ENCODE data around the gene PITX2.
"Not testable (repeated sequence)": the region's sequence is repeated elsewhere in the genome, so short reads cannot be mapped to it uniquely, and the experiment has no call there.

PITX2 gene

DNA sequence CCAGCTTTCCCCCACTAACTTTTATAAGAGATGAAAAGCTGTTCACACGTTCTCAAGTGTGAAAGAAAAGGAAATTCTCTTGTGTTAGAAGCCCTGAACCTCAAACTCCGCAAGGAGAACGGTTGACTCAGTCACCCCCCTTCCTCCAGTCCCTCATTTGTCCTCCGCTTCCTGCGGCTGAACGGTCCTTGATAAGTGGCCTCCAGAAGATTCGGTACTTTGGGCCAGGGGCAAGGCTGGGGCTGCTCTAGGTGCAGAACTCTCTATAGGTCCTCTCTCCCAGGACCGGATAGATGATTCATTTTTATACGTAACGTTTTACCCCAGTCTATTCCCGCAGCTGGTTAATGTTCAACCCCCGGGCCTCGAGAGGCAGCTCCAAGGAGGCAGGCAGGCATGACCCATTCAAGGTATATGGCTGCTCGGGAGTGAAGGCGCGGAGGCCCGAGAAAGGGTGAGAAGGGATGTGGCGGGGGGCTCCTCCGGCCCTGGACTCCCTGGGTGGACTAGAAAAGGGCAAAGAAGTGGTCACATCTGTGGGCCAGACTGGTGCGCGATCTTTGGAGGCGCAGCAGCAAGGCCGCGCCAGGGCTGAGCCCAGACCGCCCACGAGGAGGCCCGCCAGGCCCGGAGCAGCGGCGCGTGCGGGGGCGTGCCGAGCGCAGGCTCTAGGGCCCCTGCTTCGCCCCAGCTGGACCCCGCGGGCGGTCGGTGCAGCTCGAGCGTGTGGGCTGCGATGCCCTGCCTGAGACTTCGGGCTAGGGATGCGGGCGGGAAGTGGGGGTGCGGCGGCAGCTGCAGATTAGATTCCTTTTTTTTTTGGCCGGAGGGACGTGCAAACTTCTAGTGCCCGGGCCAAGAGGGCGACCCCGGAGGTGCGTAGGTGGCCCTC, 11.7 kb downstream of the PITX2 start:
- DNase-seq (ENCODE audit: low read depth), result no peak

DNA sequence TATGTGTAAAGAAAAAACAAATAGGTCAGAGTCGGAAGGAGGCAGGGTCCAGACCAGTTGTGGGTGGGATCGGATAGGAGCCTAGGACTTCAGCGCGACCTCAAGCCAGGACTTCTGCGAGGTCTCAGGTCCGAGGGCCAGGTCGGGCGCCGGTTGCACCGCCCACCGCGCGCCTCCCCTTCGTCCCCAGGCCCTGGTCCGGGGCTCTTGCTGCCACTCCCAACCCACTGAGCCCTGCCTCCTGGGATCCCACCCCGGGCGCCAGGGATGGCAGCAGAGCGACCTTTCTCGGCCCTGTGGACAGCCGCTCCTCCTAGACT, 12.3 kb downstream of the PITX2 start:
- DNase-seq (ENCODE audit: low read depth), result no peak

DNA sequence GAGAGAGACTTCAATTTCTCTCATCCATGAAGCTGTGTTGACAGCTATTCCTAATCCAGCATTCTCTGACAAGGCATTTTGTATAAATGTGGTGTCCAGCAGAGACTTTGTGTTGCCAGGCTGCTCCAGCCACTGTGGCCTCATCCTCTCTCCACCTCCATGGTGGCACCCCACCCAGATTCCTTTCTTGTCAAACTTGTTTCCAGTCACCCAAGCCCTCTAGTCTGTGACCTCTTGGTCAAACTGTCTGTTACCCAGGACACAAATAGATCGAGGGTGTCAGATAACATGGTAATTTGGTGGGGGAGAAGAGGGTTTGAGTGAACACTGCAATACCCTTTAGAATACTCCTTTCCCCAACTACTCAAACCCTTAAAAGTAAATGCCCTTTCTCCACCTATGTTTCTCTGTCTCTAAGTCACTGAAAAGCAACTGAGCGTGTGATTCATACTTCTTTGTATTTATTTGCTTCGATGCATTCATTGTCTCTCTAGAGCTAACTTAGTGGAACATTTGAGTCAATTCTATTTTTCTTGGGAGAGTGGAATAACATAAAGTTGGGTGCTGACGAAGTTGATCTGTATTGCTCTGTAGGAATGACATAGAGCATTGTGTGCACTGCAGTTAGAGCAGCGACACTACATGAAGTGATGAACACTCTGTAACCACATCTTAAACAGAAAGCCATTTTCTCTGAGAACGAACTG, 13.7 kb downstream of the PITX2 start:
- DNase-seq (ENCODE audit: low read depth), result no peak

DNA sequence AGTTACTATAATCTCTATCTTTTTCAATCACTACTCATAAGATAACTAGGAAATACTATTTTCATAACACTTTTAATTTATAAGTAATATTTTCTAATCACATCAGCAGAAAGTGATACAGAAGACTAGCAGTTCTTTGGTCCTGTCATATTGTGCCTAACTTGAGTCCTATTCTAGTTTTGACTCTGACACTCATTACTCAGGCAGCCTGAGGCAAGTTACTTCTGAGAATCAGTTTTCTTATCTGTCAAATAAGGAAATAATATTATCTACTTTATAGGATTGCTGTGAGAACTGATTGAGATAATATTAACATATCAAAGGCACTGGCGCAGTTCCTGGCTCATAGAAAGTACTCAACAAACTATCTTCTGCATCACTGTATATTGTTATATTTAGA, 17.8 kb downstream of the PITX2 start:
- DNase-seq (ENCODE audit: low read depth), result no peak

DNA sequence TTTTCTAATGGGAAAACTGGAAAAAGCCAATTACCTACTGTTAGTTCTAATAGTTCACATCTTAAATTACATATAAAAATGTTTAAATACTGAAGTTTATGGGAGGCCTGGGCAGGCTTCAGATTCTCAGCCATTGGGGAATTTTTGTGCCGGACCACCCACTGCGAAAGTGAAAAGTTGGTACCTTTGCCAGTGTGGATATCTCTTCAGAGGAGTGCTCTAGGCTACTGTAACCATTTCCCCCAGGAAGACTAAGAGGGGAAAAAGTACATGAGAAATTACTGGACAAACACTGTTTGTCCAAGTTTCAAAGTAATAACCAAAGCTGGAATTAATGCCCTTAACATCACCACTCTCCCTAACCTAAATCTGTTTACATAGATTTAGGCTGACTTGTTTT, 20.8 kb downstream of the PITX2 start:
- no peak for DNase-seq (ENCODE audit: low read depth)

DNA sequence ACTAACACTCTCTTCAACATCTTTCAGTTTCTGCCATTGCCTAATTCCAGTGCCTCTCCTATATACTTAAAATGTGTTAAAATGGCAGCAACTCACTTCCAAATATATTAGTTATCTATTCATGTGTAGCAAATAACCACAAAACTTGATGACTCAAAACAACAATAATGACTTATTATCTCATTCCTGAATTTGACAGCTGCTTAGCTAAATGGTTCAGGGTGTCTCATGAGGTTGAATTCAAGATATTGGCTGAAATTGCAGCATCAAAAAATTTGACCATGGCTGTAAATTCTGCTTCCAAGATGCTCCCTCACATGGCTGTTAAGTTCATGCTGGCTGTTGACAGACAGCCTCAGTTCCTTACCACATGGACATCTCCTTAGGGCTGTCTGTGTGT, 25.3 kb downstream of the PITX2 start:
- DNase-seq (ENCODE audit: low read depth), result no peak

DNA sequence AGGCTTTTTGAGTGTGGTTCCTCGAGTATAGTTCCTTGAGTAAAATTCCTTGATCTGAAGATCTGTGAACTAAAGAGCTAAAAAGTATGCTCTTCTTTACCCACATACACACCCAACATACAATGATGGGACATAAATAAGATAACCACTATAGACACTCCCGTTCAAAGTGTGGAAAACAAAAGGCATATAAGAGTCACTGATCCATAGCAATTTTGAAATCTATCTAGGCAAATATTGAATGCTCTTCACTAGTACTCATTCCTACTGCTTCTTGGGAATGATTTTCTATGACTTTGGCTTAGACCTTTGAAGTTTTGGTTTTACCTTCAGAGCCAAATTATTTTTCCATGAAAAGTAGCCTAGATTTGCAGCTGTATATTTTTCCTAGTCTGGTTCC, 26.4 kb downstream of the PITX2 start:
- DNase-seq (ENCODE audit: low read depth), result no peak

GRCh38 chr4:110595583-110595982, 27.3 kb downstream of the PITX2 start:
- no peak for DNase-seq (ENCODE audit: low read depth)

- DNase-seq (ENCODE audit: low read depth), result no peak
Measured at GRCh38 chr4:110589297-110589696, 33.6 kb downstream of the PITX2 start.

GRCh38 chr4:110587666-110588285, 35.1 kb downstream of the PITX2 start:
- no peak for DNase-seq (ENCODE audit: low read depth)

DNA sequence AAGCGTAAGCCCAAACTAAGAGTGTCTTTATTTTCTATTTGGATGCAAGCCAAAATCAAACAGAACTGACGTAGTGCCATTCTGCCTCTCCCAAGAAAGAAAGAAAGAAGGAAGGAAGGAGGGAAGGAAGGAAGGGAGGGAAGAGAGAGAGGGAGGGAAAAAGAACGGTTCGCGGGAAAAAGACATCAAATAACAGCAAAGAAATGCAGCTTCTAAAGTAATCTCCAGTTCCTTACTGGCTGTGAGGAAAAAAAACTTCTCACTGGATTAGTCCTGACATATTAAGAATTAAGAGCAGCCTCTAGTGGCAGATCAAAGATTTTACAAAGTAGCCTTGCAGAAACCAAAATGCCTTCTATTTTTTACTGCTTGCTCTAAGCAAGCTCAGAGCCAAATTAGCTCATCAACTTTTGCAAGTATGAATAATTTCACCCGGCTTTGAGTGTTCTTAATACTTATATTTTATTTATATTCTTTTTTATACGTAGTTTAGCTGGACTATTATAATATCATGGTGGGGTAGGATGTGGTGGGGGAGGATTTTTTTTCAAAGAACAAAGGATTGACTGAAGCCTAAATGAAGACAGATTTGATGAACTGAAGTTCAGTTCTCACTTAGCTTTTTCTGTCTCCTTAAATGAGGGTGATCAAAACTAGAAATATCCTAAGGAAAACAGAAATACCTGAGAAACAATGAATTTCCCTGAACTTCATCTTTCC, 36.6 kb downstream of the PITX2 start:
- no peak for DNase-seq (ENCODE audit: low read depth)

DNA sequence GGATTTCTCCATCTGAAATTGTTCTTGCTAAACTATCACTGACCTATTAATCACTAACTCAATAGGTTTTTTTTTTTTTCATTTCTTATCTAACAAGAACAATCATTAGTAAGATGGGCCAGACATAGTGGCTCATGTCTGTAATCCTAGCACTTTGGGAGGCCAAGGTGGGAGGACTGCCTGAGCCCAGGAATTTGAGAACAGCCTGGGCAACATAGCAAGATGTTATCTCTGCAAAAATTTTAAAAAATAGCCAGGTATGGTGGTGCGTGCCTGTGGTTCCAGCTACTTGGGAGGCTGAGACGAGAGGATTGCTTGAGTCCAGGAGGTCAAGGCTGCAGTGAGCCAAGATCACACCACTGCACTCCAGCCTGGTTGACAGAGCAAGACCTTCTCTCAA, 46.2 kb downstream of the PITX2 start:
- DNase-seq (ENCODE audit: low read depth), result not testable (repeated sequence)

Measured in activated T-helper 9 cell treated with anti-CD3 and anti-CD28 coated beads, Interleukin-2, amount 50 U/mL, for 16 hours (primary cell).